Adrenal gland (tissue), 12 donors: ENCODE data around the gene TMEM169. TPM values are rescaled to one million over a fixed set of nuclear protein-coding genes. Genes with fewer than 3 reads are reported as not detected.

Source experiments
- DNase-seq, 7 donors: peaks; one replicate each; pipeline ENCODE4 v3.0.0-alpha.2; 2019 to 2020
- H3K27ac ChIP-seq, 5 donors: fragments of 200-600 bp; sonication (generic) in 4 of 5; 1 replicate in 3 of 5; 2 replicates in 2 of 5; pipeline versions ENCODE4 v1.5.1 to v1.8.0; 2016 to 2020; ENCODE audit warnings: mild to moderate bottlenecking in 1 of 5
- H3K27me3 ChIP-seq: fragments of 200-600 bp; 2 replicates; pipeline ENCODE4 v1.8.0; 2021
- H3K36me3 ChIP-seq, 2 donors: fragments of 200-600 bp; replicated peaks in 1 of 2; 1 replicate in 1 of 2; 2 replicates in 1 of 2; pipeline versions ENCODE4 v1.5.1 to v1.8.0; 2018 to 2022
- H3K4me1 ChIP-seq, 2 donors: fragments of 200-600 bp; replicated peaks in 1 of 2; 1 replicate in 1 of 2; 2 replicates in 1 of 2; pipeline versions ENCODE4 v1.5.1 to v1.8.0; 2018 to 2021
- H3K4me3 ChIP-seq, 4 donors: fragments of 200-600 bp; sonication (generic) in 3 of 4; one replicate each; pipeline ENCODE4 v1.5.1; 2016 to 2018
- H3K9me3 ChIP-seq, 3 donors: fragments of 200-600 bp; sonication (generic) in 1 of 3; replicated peaks in 1 of 3; 1 replicate in 2 of 3; 2 replicates in 1 of 3; pipeline versions ENCODE4 v1.5.1 to v1.8.0; 2016 to 2021
- CTCF ChIP-seq, 6 experiments: fragments of 450-650 bp in 4 of 6; fragments of 200-600 bp in 2 of 6; sonication (generic) in 1 of 6; IDR thresholded peaks; 1 replicate in 5 of 6; 2 replicates in 1 of 6; pipeline versions ENCODE4 v1.5.1 to v1.8.0; 2016 to 2021; ENCODE audit warnings: antibody characterized with exemption in 6 of 6, mild to moderate bottlenecking in 2 of 6, moderate library complexity in 1 of 6
- POLR2A ChIP-seq, 2 donors: fragments of 450-650 bp; IDR thresholded peaks; one replicate each; pipeline ENCODE4 v1.6.1; 2017; ENCODE audit warnings: antibody characterized with exemption in 2 of 2, mild to moderate bottlenecking in 2 of 2, moderate library complexity in 1 of 2
- WGBS, 4 donors: extraction: QIAGEN DNeasy Blood & Tissue Kit in 2 of 4; methylation state at CpG; one replicate each; pipeline versions ENCODE4 v1.1.5 to v1.1.7; 2013 to 2017; 5-methylcytosine and 5-hydroxymethylcytosine counted together
- intact Hi-C, 2 donors: fragments of 100-400 bp; cut with DNase I; formaldehyde crosslinking; loops; one replicate each; pipeline versions ENCODE4 v1.14.1 to v1.15.0; 2022 to 2023
- polyA plus RNA-seq, 3 donors: library from polyadenylated mRNA; stranded (reverse); fragments of 200-250 nt in 2 of 3; fragments of 350-450 nt in 1 of 3; fragmentation: Illumina TruSeq in 1 of 3; extraction: RNeasy Lipid Tissue Mini Kit (QIAGEN cat#74804) in 1 of 3; gene quantifications; one replicate each; pipeline ENCODE4 v1.2.3, GENCODE V29; 2013 to 2014
- total RNA-seq, 9 donors: library from RNA; depleted of rRNA in 4 of 9; stranded (reverse); fragments of >200 nt in 4 of 9; fragments of 120-200 nt in 1 of 9; fragmentation: NEBNext Ultra II Directional in 1 of 9; extraction: Animal tissue kit (Norgen Biotek cat#: 25700) in 1 of 9; gene quantifications; one replicate each; pipeline versions ENCODE4 v1.1.0 to v1.2.4, GENCODE V29; 2013 to 2023
- donor health status: healthy with polysubstance abuse.
- donor health status: Bipolar disorder and iron deficiency.
- donor health status: DM: yes; HTN: yes; CAD: no.
- donor health status: DM: no; HTN: no; CAD: no.
- donor health status: DM: no; HTN: no; CAD: no.
- donor health status: DM: yes; HTN: yes; CAD: no.

TMEM169 gene
- total and polyA plus RNA-seq, 12 donors: 0.12 to 2.3 (median 0.80) TPM

GRCh38 chr2:216118474-216118873, 36.8 kb downstream of the TMEM169 start:
- H3K27ac ChIP-seq: no peak overlapping the region
- H3K4me1 ChIP-seq: peaks cover 11 to 30% of the 10 kb centered on the region in 2 donors
- no peak overlapping the region for H3K4me3 ChIP-seq
- no peaks in the 10 kb centered on the region for H3K27me3 ChIP-seq
- no peak for DNase-seq
- TF ChIP-seq CTCF (IDR thresholded peaks at IDR 0.05) (no peak), POLR2A (IDR thresholded peaks at IDR 0.05) (no peak)
- no peaks in the 10 kb centered on the region for H3K9me3 ChIP-seq
- 80 to 100% (median 86%) methylated on average over 1 of the region's 1 CpG for WGBS, 4 donors
- intact Hi-C loops: loop anchor here in 1 of 2 donors (10.0 kb wide), 1 partner anchor 286 kb away; no protein-coding TSS in a partner anchor
- peaks cover 0 to 69% of the 10 kb centered on the region in 2 donors for H3K36me3 ChIP-seq

GRCh38 chr2:216119146-216119545, 37.4 kb downstream of the TMEM169 start:
- Histone ChIP-seq H3K36me3 (peaks cover 0 to 69% of the 10 kb centered on the region in 2 donors), H3K27me3 (no peaks in the 10 kb centered on the region), H3K27ac (no peak overlapping the region), H3K9me3 (no peaks in the 10 kb centered on the region), H3K4me3 (no peak overlapping the region), H3K4me1 (peaks cover 10 to 25% of the 10 kb centered on the region in 2 donors)
- intact Hi-C loops: loop anchor here in 1 of 2 donors (10.0 kb wide), 1 partner anchor 286 kb away; no protein-coding TSS in a partner anchor
- no peak for DNase-seq
- 55 to 81% (median 72%) methylated on average over 2 of the region's 2 CpGs for WGBS, 4 donors
- TF ChIP-seq POLR2A (IDR thresholded peaks at IDR 0.05) (no peak), CTCF (IDR thresholded peaks at IDR 0.05) (no peak)

DNA sequence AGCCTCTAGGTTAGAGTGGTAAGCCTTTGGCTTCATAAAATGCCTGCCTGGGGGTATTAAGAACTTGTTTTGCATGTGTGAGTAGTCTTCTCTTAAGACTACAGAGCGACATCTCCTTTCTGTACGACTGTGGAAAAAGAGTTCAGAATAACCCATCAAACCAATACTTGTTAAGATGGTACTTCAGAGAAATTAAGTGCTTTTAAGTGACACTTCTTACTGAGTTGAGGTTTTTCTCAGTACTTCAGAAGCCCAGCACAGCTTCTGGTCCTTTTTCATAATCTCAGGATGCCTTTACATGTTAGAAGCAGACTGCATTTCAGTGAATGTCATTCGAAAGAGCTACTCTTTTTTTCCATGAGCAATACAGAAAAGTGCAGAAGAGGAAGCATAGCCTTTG, 38.3 kb downstream of the TMEM169 start:
- Histone ChIP-seq H3K27ac (no peak overlapping the region), H3K4me1 (peaks cover 7 to 21% of the 10 kb centered on the region in 2 donors), H3K4me3 (no peak overlapping the region), H3K36me3 (peaks cover 0 to 76% of the 10 kb centered on the region in 2 donors), H3K9me3 (no peaks in the 10 kb centered on the region), H3K27me3 (no peaks in the 10 kb centered on the region)
- TF ChIP-seq POLR2A (IDR thresholded peaks at IDR 0.05) (no peak), CTCF (IDR thresholded peaks at IDR 0.05) (no peak)
- 83 to 88% (median 87%) methylated on average over 3 of the region's 3 CpGs for whole genome bisulfite sequencing, 4 donors
- no peak for DNase-seq
- intact Hi-C loops: loop anchor here in 1 of 2 donors (10.0 kb wide), 1 partner anchor 285 kb away; no protein-coding TSS in a partner anchor

GRCh38 chr2:216121255-216121654, 39.5 kb downstream of the TMEM169 start:
- H3K27ac ChIP-seq: no peak overlapping the region
- TF ChIP-seq POLR2A (IDR thresholded peaks at IDR 0.05) (no peak), CTCF (IDR thresholded peaks at IDR 0.05) (no peak)
- H3K27me3 ChIP-seq: no peaks in the 10 kb centered on the region
- H3K36me3 ChIP-seq: peaks cover 0 to 89% of the 10 kb centered on the region in 2 donors
- intact Hi-C loops: no loop called here
- H3K4me1 ChIP-seq: peaks cover 0 to 9% of the 10 kb centered on the region in 2 donors
- H3K4me3 ChIP-seq: no peak overlapping the region
- H3K9me3 ChIP-seq: no peaks in the 10 kb centered on the region
- no peak for DNase-seq
- 84 to 90% (median 87%) methylated on average over 3 of the region's 3 CpGs for WGBS, 4 donors
